HCT116 (cell line): ENCODE data around the gene PTDSS2.

Experiments
- TF ChIP-seq, protein P1 (sequence below), 3 experiments: fragments of 200-600 bp in 1 of 3; sonication (generic) in 1 of 3; IDR thresholded peaks in 2 of 3; conservative IDR thresholded peaks in 1 of 3; 2 replicates each; pipeline ENCODE4 v1.5.1; 2012 to 2017; ENCODE audit warnings: low read depth in 2 of 3, low read length in 2 of 3, antibody characterized with exemption in 1 of 3, borderline replicate concordance in 1 of 3, control low read depth in 1 of 3, mild to moderate bottlenecking in 1 of 3, mixed read lengths in 1 of 3, mixed run types in 1 of 3, moderate library complexity in 1 of 3; ENCODE audit not compliant: insufficient read depth in 1 of 3
- TF ChIP-seq, protein P2 (sequence below): IDR thresholded peaks from 2 replicates; pipeline ENCODE4 v1.6.1; 2012; ENCODE audit warnings: low read depth

DNA sequence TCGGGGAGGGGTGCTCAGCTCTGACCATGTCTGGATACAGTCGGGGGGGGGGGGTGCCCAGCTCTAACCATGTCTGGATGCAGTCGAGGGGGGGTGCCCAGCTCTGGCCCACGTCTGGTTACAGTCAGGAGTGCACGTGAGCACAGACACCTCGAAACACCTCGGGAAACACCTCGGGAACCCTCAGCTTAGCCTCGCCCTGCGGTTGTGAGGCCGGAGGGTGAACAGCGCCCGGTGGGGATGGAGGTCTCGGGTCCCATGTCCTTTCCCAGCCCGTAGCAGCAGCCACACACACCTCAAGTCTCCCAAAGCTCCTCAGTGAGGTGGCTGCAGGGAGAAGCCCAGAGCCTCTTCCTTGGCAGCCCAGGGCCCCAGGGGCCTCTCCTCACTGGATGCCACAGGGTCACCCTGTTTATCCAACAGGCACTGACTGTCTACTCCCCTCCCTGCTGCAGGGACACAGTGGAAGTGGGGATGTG lies 37.4 kb upstream of the PTDSS2 start:
- TF ChIP-seq, protein P1, sequence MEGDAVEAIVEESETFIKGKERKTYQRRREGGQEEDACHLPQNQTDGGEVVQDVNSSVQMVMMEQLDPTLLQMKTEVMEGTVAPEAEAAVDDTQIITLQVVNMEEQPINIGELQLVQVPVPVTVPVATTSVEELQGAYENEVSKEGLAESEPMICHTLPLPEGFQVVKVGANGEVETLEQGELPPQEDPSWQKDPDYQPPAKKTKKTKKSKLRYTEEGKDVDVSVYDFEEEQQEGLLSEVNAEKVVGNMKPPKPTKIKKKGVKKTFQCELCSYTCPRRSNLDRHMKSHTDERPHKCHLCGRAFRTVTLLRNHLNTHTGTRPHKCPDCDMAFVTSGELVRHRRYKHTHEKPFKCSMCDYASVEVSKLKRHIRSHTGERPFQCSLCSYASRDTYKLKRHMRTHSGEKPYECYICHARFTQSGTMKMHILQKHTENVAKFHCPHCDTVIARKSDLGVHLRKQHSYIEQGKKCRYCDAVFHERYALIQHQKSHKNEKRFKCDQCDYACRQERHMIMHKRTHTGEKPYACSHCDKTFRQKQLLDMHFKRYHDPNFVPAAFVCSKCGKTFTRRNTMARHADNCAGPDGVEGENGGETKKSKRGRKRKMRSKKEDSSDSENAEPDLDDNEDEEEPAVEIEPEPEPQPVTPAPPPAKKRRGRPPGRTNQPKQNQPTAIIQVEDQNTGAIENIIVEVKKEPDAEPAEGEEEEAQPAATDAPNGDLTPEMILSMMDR (IDR thresholded peaks at IDR 0.05 in 2 of 3, conservative IDR thresholded peaks at IDR 0.05 in 1 of 3; ENCODE audit: borderline replicate concordance in 1 of 3, insufficient read depth in 1 of 3, low read depth in 2 of 3, low read length in 2 of 3), result no peak
- TF ChIP-seq, protein P2, sequence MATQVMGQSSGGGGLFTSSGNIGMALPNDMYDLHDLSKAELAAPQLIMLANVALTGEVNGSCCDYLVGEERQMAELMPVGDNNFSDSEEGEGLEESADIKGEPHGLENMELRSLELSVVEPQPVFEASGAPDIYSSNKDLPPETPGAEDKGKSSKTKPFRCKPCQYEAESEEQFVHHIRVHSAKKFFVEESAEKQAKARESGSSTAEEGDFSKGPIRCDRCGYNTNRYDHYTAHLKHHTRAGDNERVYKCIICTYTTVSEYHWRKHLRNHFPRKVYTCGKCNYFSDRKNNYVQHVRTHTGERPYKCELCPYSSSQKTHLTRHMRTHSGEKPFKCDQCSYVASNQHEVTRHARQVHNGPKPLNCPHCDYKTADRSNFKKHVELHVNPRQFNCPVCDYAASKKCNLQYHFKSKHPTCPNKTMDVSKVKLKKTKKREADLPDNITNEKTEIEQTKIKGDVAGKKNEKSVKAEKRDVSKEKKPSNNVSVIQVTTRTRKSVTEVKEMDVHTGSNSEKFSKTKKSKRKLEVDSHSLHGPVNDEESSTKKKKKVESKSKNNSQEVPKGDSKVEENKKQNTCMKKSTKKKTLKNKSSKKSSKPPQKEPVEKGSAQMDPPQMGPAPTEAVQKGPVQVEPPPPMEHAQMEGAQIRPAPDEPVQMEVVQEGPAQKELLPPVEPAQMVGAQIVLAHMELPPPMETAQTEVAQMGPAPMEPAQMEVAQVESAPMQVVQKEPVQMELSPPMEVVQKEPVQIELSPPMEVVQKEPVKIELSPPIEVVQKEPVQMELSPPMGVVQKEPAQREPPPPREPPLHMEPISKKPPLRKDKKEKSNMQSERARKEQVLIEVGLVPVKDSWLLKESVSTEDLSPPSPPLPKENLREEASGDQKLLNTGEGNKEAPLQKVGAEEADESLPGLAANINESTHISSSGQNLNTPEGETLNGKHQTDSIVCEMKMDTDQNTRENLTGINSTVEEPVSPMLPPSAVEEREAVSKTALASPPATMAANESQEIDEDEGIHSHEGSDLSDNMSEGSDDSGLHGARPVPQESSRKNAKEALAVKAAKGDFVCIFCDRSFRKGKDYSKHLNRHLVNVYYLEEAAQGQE, result no peak
